ENCODE data around the gene CCDC68.

DNA sequence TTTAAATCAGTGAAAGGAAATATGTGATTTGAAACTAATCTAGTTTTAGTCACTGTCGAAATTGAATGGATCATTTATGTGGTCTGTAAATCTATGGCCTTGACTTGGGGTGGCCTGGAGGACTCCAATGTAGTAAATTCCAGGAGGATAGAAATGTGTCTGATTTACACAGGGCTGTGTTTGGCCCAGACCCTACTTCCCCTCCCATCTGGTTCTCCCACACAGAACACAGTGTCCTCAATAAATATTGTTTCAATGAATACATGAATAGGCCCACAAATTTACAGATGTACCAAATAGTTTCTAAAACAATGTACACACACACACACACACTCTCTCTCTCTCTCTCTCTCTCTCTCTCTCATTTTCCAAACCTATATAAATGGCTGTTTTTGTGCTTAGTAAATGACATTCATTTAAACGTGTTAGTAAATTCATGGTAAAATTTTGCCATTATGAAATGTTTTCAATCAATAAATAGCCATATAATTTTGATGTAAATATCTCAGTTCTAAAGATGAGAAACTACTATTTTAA, 1.9 kb downstream of the CCDC68 start:
- TF ChIP-seq CTCF (IDR thresholded peaks at IDR 0.05) = no peak
- TF ChIP-seq EP300 (IDR thresholded peaks at IDR 0.05) = no peak
- no peak for TF ChIP-seq POLR2A (IDR thresholded peaks at IDR 0.05)

Data from gastroesophageal sphincter (tissue), 3 donors.